ENCODE data around the gene ZFAND6.
"Not testable (repeated sequence)": the region's sequence is repeated elsewhere in the genome, so short reads cannot be mapped to it uniquely, and the experiment has no call there.

Gene ZFAND6

GRCh38 chr15:80141916-80142598 lies 82.6 kb downstream of the ZFAND6 start:
- in situ Hi-C loops (cut with MboI; ENCODE audit: low sequenced_read_pairs): no loop called here

GRCh38 chr15:80142646-80143045 lies 83.2 kb downstream of the ZFAND6 start:
- in situ Hi-C loops (cut with MboI; ENCODE audit: low sequenced_read_pairs): no loop called here

GRCh38 chr15:80151148-80151547 lies 91.7 kb downstream of the ZFAND6 start:
- in situ Hi-C loops (cut with MboI; ENCODE audit: low sequenced_read_pairs): no loop called here

GRCh38 chr15:80151576-80151975 lies 92.1 kb downstream of the ZFAND6 start:
- in situ Hi-C loops (cut with MboI; ENCODE audit: low sequenced_read_pairs): no loop called here

GRCh38 chr15:80152180-80152895 lies 92.9 kb downstream of the ZFAND6 start:
- in situ Hi-C loops (cut with MboI; ENCODE audit: low sequenced_read_pairs): no loop called here

GRCh38 chr15:80152896-80153876 lies 93.7 kb downstream of the ZFAND6 start, which contains the start of gene FAH:
FAH (plus strand) TSS chr15:80152999; CDS start chr15:80153055, 56 bp downstream.
- in situ Hi-C loops (cut with MboI; ENCODE audit: low sequenced_read_pairs): no loop called here

- in situ Hi-C loops (cut with MboI; ENCODE audit: low sequenced_read_pairs): no loop called here
Measured at GRCh38 chr15:80153900-80154299, 94.4 kb downstream of the ZFAND6 start.

GRCh38 chr15:80154336-80154735 lies 94.9 kb downstream of the ZFAND6 start:
- in situ Hi-C loops (cut with MboI; ENCODE audit: low sequenced_read_pairs): no loop called here

- in situ Hi-C loops (cut with MboI; ENCODE audit: low sequenced_read_pairs): no loop called here
Measured at GRCh38 chr15:80155001-80155377, 95.5 kb downstream of the ZFAND6 start.

- in situ Hi-C loops (cut with MboI; ENCODE audit: low sequenced_read_pairs): not testable (repeated sequence)
Measured at GRCh38 chr15:80155378-80156175, 96.1 kb downstream of the ZFAND6 start.

GRCh38 chr15:80156176-80156720 lies 96.8 kb downstream of the ZFAND6 start:
- in situ Hi-C loops (cut with MboI; ENCODE audit: low sequenced_read_pairs): no loop called here

- in situ Hi-C loops (cut with MboI; ENCODE audit: low sequenced_read_pairs): no loop called here
Measured at GRCh38 chr15:80157215-80157614, 97.7 kb downstream of the ZFAND6 start.

GRCh38 chr15:80159301-80159700 lies 99.8 kb downstream of the ZFAND6 start:
- in situ Hi-C loops (cut with MboI; ENCODE audit: low sequenced_read_pairs): no loop called here

GRCh38 chr15:80159811-80160569 lies 100.5 kb downstream of the ZFAND6 start:
- in situ Hi-C loops (cut with MboI; ENCODE audit: low sequenced_read_pairs): no loop called here

- in situ Hi-C loops (cut with MboI; ENCODE audit: low sequenced_read_pairs): no loop called here
Measured at GRCh38 chr15:80160570-80161156, 101.2 kb downstream of the ZFAND6 start.

GRCh38 chr15:80161468-80162016 lies 102.1 kb downstream of the ZFAND6 start:
- in situ Hi-C loops (cut with MboI; ENCODE audit: low sequenced_read_pairs): no loop called here

GRCh38 chr15:80162059-80162554 lies 102.6 kb downstream of the ZFAND6 start:
- in situ Hi-C loops (cut with MboI; ENCODE audit: low sequenced_read_pairs): no loop called here

- in situ Hi-C loops (cut with MboI; ENCODE audit: low sequenced_read_pairs): no loop called here
Measured at GRCh38 chr15:80163217-80163616, 103.7 kb downstream of the ZFAND6 start.

GRCh38 chr15:80163897-80164296 lies 104.4 kb downstream of the ZFAND6 start:
- in situ Hi-C loops (cut with MboI; ENCODE audit: low sequenced_read_pairs): no loop called here

All from HL-60/S4 treated with phorbol 12-myristate 13-acetate at 8.2 ng/mL for 4 days and 3 days (cell line).